ENCODE measurements around the gene PSMB7. TPM values are rescaled to one million over a fixed set of nuclear protein-coding genes. Genes with fewer than 3 reads are reported as not detected.

PSMB7 gene
- polyA plus RNA-seq, 4 donors = 139 to 221 (median 189) TPM

- Histone ChIP-seq H3K9me3 (ENCODE audit: control insufficient read depth in 2 of 2, insufficient read depth in 1 of 2, low read depth in 1 of 2, low read length in 1 of 2) (no peaks in the 10 kb centered on the region), H3K4me1 (ENCODE audit: control insufficient read depth in 3 of 3, insufficient read depth in 2 of 3, low read depth in 1 of 3, low read length in 2 of 3) (no peaks in the 10 kb centered on the region), H3K36me3 (ENCODE audit: control insufficient read depth in 3 of 3, insufficient read depth in 2 of 3, low read depth in 1 of 3, low read length in 3 of 3) (peaks cover 0 to 73% (median 2%) of the 10 kb centered on the region in 3 donors), H3K27me3 (ENCODE audit: control insufficient read depth in 3 of 3, insufficient read depth in 3 of 3, low read length in 3 of 3) (no peaks in the 10 kb centered on the region), H3K27ac (ENCODE audit: low read depth in 1 of 3, low read length in 2 of 3) (no peak overlapping the region), H3K4me3 (ENCODE audit: low read depth in 1 of 3, low read length in 3 of 3) (no peak overlapping the region)
- DNase-seq (peak; percentile 68), FAIRE-seq (no peak)
- WGBS, 3 donors = 61 to 66% (median 64%) methylated on average over 17 of the region's 17 CpGs
Observed at GRCh38 chr9:124320062-124320973, 94.9 kb downstream of the PSMB7 start.

- no peaks in the 10 kb centered on the region for H3K4me1 ChIP-seq (ENCODE audit: control insufficient read depth in 3 of 3, insufficient read depth in 2 of 3, low read depth in 1 of 3, low read length in 2 of 3)
- no peaks in the 10 kb centered on the region for H3K9me3 ChIP-seq (ENCODE audit: control insufficient read depth in 2 of 2, insufficient read depth in 1 of 2, low read depth in 1 of 2, low read length in 1 of 2)
- H3K27me3 ChIP-seq (ENCODE audit: control insufficient read depth in 3 of 3, insufficient read depth in 3 of 3, low read length in 3 of 3) = no peaks in the 10 kb centered on the region
- H3K36me3 ChIP-seq (ENCODE audit: control insufficient read depth in 3 of 3, insufficient read depth in 2 of 3, low read depth in 1 of 3, low read length in 3 of 3) = peaks cover 0 to 73% (median 2%) of the 10 kb centered on the region in 3 donors
- 86 to 90% (median 90%) methylated on average over 16 of the region's 16 CpGs for WGBS, 3 donors
- no peak for FAIRE-seq
- no peak overlapping the region for H3K4me3 ChIP-seq (ENCODE audit: low read depth in 1 of 3, low read length in 3 of 3)
- no peak for DNase-seq
- H3K27ac ChIP-seq (ENCODE audit: low read depth in 1 of 3, low read length in 2 of 3) = no peak overlapping the region
Observed at GRCh38 chr9:124315882-124316281, 99.4 kb downstream of the PSMB7 start.

- Histone ChIP-seq H3K36me3 (ENCODE audit: control insufficient read depth in 3 of 3, insufficient read depth in 2 of 3, low read depth in 1 of 3, low read length in 3 of 3) (peaks cover 0 to 79% (median 2%) of the 10 kb centered on the region in 3 donors), H3K27me3 (ENCODE audit: control insufficient read depth in 3 of 3, insufficient read depth in 3 of 3, low read length in 3 of 3) (no peaks in the 10 kb centered on the region), H3K4me3 (ENCODE audit: low read depth in 1 of 3, low read length in 3 of 3) (no peak overlapping the region), H3K4me1 (ENCODE audit: control insufficient read depth in 3 of 3, insufficient read depth in 2 of 3, low read depth in 1 of 3, low read length in 2 of 3) (no peaks in the 10 kb centered on the region), H3K27ac (ENCODE audit: low read depth in 1 of 3, low read length in 2 of 3) (no peak overlapping the region), H3K9me3 (ENCODE audit: control insufficient read depth in 2 of 2, insufficient read depth in 1 of 2, low read depth in 1 of 2, low read length in 1 of 2) (no peaks in the 10 kb centered on the region)
- DNase-seq = no peak
- no peak for FAIRE-seq
- WGBS, 3 donors = 94 to 98% (median 95%) methylated on average over 18 of the region's 18 CpGs
Observed at GRCh38 chr9:124313940-124314339, 101.3 kb downstream of the PSMB7 start.

GRCh38 chr9:124312290-124313265, 102.7 kb downstream of the PSMB7 start:
- Histone ChIP-seq H3K27me3 (ENCODE audit: control insufficient read depth in 3 of 3, insufficient read depth in 3 of 3, low read length in 3 of 3) (no peaks in the 10 kb centered on the region), H3K27ac (ENCODE audit: low read depth in 1 of 3, low read length in 2 of 3) (no peak overlapping the region), H3K9me3 (ENCODE audit: control insufficient read depth in 2 of 2, insufficient read depth in 1 of 2, low read depth in 1 of 2, low read length in 1 of 2) (no peaks in the 10 kb centered on the region), H3K4me1 (ENCODE audit: control insufficient read depth in 3 of 3, insufficient read depth in 2 of 3, low read depth in 1 of 3, low read length in 2 of 3) (no peaks in the 10 kb centered on the region), H3K36me3 (ENCODE audit: control insufficient read depth in 3 of 3, insufficient read depth in 2 of 3, low read depth in 1 of 3, low read length in 3 of 3) (peaks cover 2 to 88% (median 3%) of the 10 kb centered on the region in 3 donors), H3K4me3 (ENCODE audit: low read depth in 1 of 3, low read length in 3 of 3) (no peak overlapping the region)
- FAIRE-seq (no peak), DNase-seq (no peak)
- WGBS, 3 donors = 87 to 89% (median 89%) methylated on average over 25 to 27 of the region's 27 CpGs

GRCh38 chr9:124311283-124311682, 104.0 kb downstream of the PSMB7 start:
- FAIRE-seq (no peak), DNase-seq (no peak)
- no peaks in the 10 kb centered on the region for H3K4me1 ChIP-seq (ENCODE audit: control insufficient read depth in 3 of 3, insufficient read depth in 2 of 3, low read depth in 1 of 3, low read length in 2 of 3)
- WGBS, 3 donors = 91 to 99% (median 97%) methylated on average over 4 to 5 of the region's 5 CpGs
- H3K27me3 ChIP-seq (ENCODE audit: control insufficient read depth in 3 of 3, insufficient read depth in 3 of 3, low read length in 3 of 3) = no peaks in the 10 kb centered on the region
- H3K27ac ChIP-seq (ENCODE audit: low read depth in 1 of 3, low read length in 2 of 3) = no peak overlapping the region
- peaks cover 0 to 87% (median 3%) of the 10 kb centered on the region in 3 donors for H3K36me3 ChIP-seq (ENCODE audit: control insufficient read depth in 3 of 3, insufficient read depth in 2 of 3, low read depth in 1 of 3, low read length in 3 of 3)
- H3K4me3 ChIP-seq (ENCODE audit: low read depth in 1 of 3, low read length in 3 of 3) = no peak overlapping the region
- H3K9me3 ChIP-seq (ENCODE audit: control insufficient read depth in 2 of 2, insufficient read depth in 1 of 2, low read depth in 1 of 2, low read length in 1 of 2) = no peaks in the 10 kb centered on the region

GRCh38 chr9:124309667-124310084, 105.6 kb downstream of the PSMB7 start:
- DNase-seq (no peak), FAIRE-seq (no peak)
- Histone ChIP-seq H3K27me3 (ENCODE audit: control insufficient read depth in 3 of 3, insufficient read depth in 3 of 3, low read length in 3 of 3) (no peaks in the 10 kb centered on the region), H3K36me3 (ENCODE audit: control insufficient read depth in 3 of 3, insufficient read depth in 2 of 3, low read depth in 1 of 3, low read length in 3 of 3) (peaks cover 0 to 82% (median 3%) of the 10 kb centered on the region in 3 donors), H3K4me1 (ENCODE audit: control insufficient read depth in 3 of 3, insufficient read depth in 2 of 3, low read depth in 1 of 3, low read length in 2 of 3) (no peaks in the 10 kb centered on the region), H3K9me3 (ENCODE audit: control insufficient read depth in 2 of 2, insufficient read depth in 1 of 2, low read depth in 1 of 2, low read length in 1 of 2) (no peaks in the 10 kb centered on the region), H3K4me3 (ENCODE audit: low read depth in 1 of 3, low read length in 3 of 3) (no peak overlapping the region), H3K27ac (ENCODE audit: low read depth in 1 of 3, low read length in 2 of 3) (no peak overlapping the region)
- WGBS, 3 donors = 84 to 87% (median 87%) methylated on average over 15 of the region's 15 CpGs

- DNase-seq (no peak), FAIRE-seq (no peak)
- WGBS, 3 donors = 91 to 93% (median 92%) methylated on average over 21 of the region's 21 CpGs
- H3K27ac ChIP-seq (ENCODE audit: low read depth in 1 of 3, low read length in 2 of 3) = no peak overlapping the region
- H3K4me1 ChIP-seq (ENCODE audit: control insufficient read depth in 3 of 3, insufficient read depth in 2 of 3, low read depth in 1 of 3, low read length in 2 of 3) = no peaks in the 10 kb centered on the region
- no peak overlapping the region for H3K4me3 ChIP-seq (ENCODE audit: low read depth in 1 of 3, low read length in 3 of 3)
- no peaks in the 10 kb centered on the region for H3K27me3 ChIP-seq (ENCODE audit: control insufficient read depth in 3 of 3, insufficient read depth in 3 of 3, low read length in 3 of 3)
- H3K36me3 ChIP-seq (ENCODE audit: control insufficient read depth in 3 of 3, insufficient read depth in 2 of 3, low read depth in 1 of 3, low read length in 3 of 3) = peaks cover 0 to 79% (median 3%) of the 10 kb centered on the region in 3 donors
- H3K9me3 ChIP-seq (ENCODE audit: control insufficient read depth in 2 of 2, insufficient read depth in 1 of 2, low read depth in 1 of 2, low read length in 1 of 2) = no peaks in the 10 kb centered on the region
Observed at GRCh38 chr9:124308606-124309491, 106.4 kb downstream of the PSMB7 start.

Measured in small intestine (tissue), 7 donors.